C4-2B (cell line): Measurements from ENCODE around the gene S1PR1.
"Not testable (repeated sequence)": the region's sequence is repeated elsewhere in the genome, so short reads cannot be mapped to it uniquely, and the experiment has no call there.

Source experiments
- H3K27ac ChIP-seq: fragments of 450-650 bp; 2 replicates; pipeline ENCODE4 v1.5.1; 2017
- ZFX ChIP-seq: fragments of 450-650 bp; IDR thresholded peaks from 2 replicates; pipeline ENCODE4 v1.6.1; 2017
- TF ChIP-seq, protein P1 (sequence below): fragments of 450-650 bp; conservative IDR thresholded peaks from 2 replicates; pipeline ENCODE4 v1.5.1; 2017; ENCODE audit warnings: mild to moderate bottlenecking

The S1PR1 gene

GRCh38 chr1:101196668-101197067, 40.2 kb upstream of the S1PR1 start:
- TF ChIP-seq, protein P1, sequence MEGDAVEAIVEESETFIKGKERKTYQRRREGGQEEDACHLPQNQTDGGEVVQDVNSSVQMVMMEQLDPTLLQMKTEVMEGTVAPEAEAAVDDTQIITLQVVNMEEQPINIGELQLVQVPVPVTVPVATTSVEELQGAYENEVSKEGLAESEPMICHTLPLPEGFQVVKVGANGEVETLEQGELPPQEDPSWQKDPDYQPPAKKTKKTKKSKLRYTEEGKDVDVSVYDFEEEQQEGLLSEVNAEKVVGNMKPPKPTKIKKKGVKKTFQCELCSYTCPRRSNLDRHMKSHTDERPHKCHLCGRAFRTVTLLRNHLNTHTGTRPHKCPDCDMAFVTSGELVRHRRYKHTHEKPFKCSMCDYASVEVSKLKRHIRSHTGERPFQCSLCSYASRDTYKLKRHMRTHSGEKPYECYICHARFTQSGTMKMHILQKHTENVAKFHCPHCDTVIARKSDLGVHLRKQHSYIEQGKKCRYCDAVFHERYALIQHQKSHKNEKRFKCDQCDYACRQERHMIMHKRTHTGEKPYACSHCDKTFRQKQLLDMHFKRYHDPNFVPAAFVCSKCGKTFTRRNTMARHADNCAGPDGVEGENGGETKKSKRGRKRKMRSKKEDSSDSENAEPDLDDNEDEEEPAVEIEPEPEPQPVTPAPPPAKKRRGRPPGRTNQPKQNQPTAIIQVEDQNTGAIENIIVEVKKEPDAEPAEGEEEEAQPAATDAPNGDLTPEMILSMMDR, result no peak
- no peak for TF ChIP-seq ZFX
- H3K27ac ChIP-seq, result no peak overlapping the region

GRCh38 chr1:101198842-101199636, 37.8 kb upstream of the S1PR1 start:
- H3K27ac ChIP-seq, result no peak overlapping the region

DNA sequence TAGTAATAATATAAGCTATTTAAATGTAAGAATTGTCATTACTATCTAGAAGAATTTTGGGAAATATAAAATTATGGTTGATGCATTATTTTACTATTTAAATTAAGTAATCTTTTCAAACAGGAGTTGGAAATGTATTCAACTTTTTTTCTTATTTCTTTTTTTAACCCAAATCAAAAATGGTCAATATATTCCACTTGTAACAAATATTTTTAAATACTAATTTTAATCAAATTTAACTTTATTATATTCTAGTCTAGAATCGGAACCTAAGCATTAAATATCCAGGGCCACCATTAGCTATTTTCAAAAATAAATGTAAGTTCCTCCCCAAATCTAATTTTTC, 37.2 kb upstream of the S1PR1 start:
- H3K27ac ChIP-seq, result no peak overlapping the region

More at GRCh38 chr1:101198842-101199636, 37.8 kb upstream of the S1PR1 start:
- no peak for TF ChIP-seq ZFX
- TF ChIP-seq, protein P1, result no peak

GRCh38 chr1:101200513-101200912, 36.3 kb upstream of the S1PR1 start:
- TF ChIP-seq ZFX, result no peak
- H3K27ac ChIP-seq, result no peak overlapping the region

More for the DNA sequence above, 37.2 kb upstream of the S1PR1 start:
- TF ChIP-seq, protein P1, result no peak

GRCh38 chr1:101203820-101204540, 32.8 kb upstream of the S1PR1 start:
- TF ChIP-seq ZFX, result no peak
- TF ChIP-seq, protein P1, result no peak
- no peak overlapping the region for H3K27ac ChIP-seq

GRCh38 chr1:101205457-101205856, 31.4 kb upstream of the S1PR1 start:
- no peak for TF ChIP-seq ZFX
- TF ChIP-seq, protein P1, result no peak

DNA sequence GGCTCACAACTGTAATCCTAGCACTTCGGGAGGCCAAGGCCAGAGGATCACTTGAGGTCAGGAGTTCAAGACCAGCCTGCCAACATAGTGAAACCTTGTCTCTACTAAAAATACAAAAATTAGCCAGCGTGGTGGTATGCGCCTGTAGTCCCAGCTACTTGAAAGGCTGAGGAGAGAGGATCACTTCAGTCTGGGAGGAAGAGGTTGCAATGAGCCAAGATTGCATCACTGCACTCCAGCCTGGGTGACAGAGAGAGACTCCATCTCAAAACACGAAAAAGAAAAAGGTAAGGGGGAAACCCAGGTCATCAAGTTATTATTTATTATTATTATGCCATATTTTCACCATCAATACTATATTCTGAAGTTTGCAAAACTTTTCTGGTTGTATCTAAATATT, 30.7 kb upstream of the S1PR1 start:
- H3K27ac ChIP-seq, result not testable (repeated sequence)

More at GRCh38 chr1:101205457-101205856, 31.4 kb upstream of the S1PR1 start:
- no peak overlapping the region for H3K27ac ChIP-seq

GRCh38 chr1:101207271-101207670, 29.5 kb upstream of the S1PR1 start:
- not testable (repeated sequence) for H3K27ac ChIP-seq

DNA sequence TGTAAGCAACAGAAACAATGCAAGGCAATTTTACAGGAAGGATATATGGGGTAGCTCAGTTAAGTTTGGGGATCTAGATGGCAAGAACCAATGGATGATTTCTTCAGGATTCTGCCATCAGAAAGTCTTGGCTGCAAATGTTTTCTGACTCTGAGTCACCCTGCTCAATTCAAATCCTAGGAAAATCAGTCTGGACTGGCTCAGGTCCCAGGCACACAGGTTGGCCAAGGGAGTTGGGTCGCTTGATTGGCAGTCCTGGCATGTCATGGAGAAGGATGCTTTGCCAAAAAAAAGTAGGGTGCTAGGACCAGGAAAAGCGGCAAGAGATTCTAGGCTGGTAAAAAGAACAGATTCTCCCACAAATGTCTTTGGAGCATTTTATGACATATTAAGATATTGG, 28.9 kb upstream of the S1PR1 start:
- H3K27ac ChIP-seq, result no peak overlapping the region
- TF ChIP-seq ZFX, result no peak
- TF ChIP-seq, protein P1, result no peak
